ENCODE measurements around the gene ATP13A3. TPM values are rescaled to one million over a fixed set of nuclear protein-coding genes. Genes with fewer than 3 reads are reported as not detected.

The ATP13A3 gene
- total RNA-seq, 1 experiment from 2014 or later = 181 TPM

DNA sequence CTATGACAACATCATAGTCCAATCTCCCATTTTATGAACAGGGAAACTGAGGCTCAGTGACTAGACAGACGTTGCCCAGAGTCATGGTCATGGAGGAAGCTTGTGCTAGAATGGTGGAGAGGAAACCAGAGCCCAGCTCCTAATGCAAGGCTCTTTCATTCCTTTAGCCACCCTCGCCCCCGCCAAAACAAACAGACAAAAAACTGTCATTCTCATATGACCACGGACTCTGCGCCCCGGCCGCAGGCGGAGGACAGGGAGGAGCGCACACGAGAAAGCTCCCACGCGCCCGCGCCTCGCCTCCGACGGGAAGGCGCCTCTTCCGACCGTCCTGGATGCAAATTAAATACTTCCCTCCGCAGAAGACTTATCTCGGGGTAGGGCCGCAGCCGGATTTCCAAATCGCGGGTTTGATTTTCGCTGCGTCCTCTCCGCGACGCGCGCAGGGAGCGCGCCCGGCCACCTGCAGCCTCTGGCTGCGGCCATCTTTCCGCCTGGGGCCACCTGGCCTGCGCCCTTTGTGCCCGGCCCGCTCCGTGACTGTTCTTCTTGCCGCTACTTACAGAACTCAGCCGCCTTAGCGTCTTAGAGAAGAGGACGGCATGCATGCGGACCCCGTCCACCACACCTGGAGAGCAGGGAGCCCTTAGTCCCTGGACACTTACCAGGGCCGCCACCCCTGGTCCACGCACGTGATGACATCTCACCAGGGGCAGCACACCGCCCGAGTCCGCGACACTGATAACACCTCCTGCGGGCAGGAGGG, 670 bp upstream of the ATP13A3 start:
- peak overlapping the region; percentile 70 for H3K4me3 ChIP-seq (ENCODE audit: low read depth, low read length)
- H3K9me3 Mint-ChIP-seq (ENCODE audit: unreplicated experiment) = no peaks in the 10 kb centered on the region
- intact Hi-C loops (cut with micrococcal nuclease; ENCODE audit: unreplicated experiment) = loop anchor here (2.0 kb wide), 2 partner anchors 25 to 85 kb away; no protein-coding TSS in a partner anchor
- no peaks in the 10 kb centered on the region for H3K9me3 ChIP-seq
- H3K4me1 Mint-ChIP-seq (ENCODE audit: low read depth, unreplicated experiment) = peaks cover 32% of the 10 kb centered on the region
- H3K4me3 Mint-ChIP-seq (ENCODE audit: unreplicated experiment) = peak overlapping the region; percentile 70
- H3K27me3 Mint-ChIP-seq (ENCODE audit: insufficient read depth, unreplicated experiment) = no peaks in the 10 kb centered on the region
- peaks cover 30% of the 10 kb centered on the region for H3K4me1 ChIP-seq
- ChIA-PET CTCF (interaction anchor here (0.7 kb wide), 1 partner anchor 15 kb away, joined by 3 read pairs; no protein-coding TSS in a partner anchor), POLR2A (interaction anchor here (0.6 to 1.3 kb wide), 5 partner anchors 33 to 357 kb away, joined by 3 to 9 read pairs (median 4); no protein-coding TSS in a partner anchor)
- H3K36me3 Mint-ChIP-seq (ENCODE audit: insufficient read depth, unreplicated experiment) = peaks cover 49% of the 10 kb centered on the region
- no peaks in the 10 kb centered on the region; the same call in none of the 2 replicates for H3K36me3 ChIP-seq (ENCODE audit: control insufficient read depth, insufficient read depth, low read length)
- H3K27me3 ChIP-seq (replicated peaks; ENCODE audit: control insufficient read depth, insufficient read depth, low read length) = no peaks in the 10 kb centered on the region
- TF ChIP-seq, protein P1, sequence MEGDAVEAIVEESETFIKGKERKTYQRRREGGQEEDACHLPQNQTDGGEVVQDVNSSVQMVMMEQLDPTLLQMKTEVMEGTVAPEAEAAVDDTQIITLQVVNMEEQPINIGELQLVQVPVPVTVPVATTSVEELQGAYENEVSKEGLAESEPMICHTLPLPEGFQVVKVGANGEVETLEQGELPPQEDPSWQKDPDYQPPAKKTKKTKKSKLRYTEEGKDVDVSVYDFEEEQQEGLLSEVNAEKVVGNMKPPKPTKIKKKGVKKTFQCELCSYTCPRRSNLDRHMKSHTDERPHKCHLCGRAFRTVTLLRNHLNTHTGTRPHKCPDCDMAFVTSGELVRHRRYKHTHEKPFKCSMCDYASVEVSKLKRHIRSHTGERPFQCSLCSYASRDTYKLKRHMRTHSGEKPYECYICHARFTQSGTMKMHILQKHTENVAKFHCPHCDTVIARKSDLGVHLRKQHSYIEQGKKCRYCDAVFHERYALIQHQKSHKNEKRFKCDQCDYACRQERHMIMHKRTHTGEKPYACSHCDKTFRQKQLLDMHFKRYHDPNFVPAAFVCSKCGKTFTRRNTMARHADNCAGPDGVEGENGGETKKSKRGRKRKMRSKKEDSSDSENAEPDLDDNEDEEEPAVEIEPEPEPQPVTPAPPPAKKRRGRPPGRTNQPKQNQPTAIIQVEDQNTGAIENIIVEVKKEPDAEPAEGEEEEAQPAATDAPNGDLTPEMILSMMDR (IDR thresholded peaks at IDR 0.05; ENCODE audit: insufficient read depth in 1 of 2, low read depth in 1 of 2, low read length in 1 of 2, severe bottlenecking in 1 of 2, unreplicated experiment in 1 of 2) = no peak
- BruUV-seq (replicated peaks) = TSS peak; percentile 70
- H3K27ac Mint-ChIP-seq (ENCODE audit: unreplicated experiment) = peak overlapping the region; percentile 77
- peak; percentile 57 to 71 for DNase-seq

DNA sequence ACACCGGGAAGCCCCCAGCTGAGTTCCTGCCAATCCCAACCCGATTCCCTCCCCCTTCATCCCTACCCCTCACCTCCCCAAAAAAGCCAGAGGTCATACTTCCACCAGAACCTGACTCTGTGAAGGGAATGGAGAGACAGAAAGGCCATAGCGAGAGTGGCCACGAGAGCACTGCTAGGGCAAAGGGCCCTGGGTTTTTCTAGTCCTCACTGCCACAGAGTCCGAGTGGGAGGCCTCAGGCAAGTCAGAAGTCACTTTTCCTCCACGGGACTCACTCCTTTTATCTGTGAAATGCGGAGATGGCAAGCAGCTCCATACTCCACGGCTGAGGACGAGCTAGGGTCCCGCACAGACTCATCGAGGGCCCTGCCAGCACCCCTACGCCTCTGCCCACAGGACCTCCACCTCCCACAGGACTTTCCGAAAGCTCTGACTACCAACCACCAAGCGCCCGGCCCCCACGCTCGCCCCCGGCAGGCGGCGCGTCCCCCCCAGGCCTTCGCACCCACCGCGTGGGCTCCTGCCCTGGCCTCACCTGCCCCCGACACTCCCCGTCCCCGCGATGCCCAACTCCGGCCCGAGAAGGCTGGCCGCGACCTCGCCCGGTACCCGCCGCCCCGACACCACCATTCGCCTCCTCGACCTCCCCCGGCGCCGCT, 792 bp downstream of the ATP13A3 start:
- intact Hi-C loops (cut with micrococcal nuclease; ENCODE audit: unreplicated experiment) = loop anchor here (1.0 to 2.0 kb wide), 2 partner anchors 34 to 87 kb away; no protein-coding TSS in a partner anchor
- Mint-ChIP-seq H3K36me3 (ENCODE audit: insufficient read depth, unreplicated experiment) (peaks cover 56% of the 10 kb centered on the region), H3K27me3 (ENCODE audit: insufficient read depth, unreplicated experiment) (no peaks in the 10 kb centered on the region), H3K4me3 (ENCODE audit: unreplicated experiment) (peak overlapping the region; percentile 70), H3K9me3 (ENCODE audit: unreplicated experiment) (no peaks in the 10 kb centered on the region), H3K27ac (ENCODE audit: unreplicated experiment) (peak overlapping the region; percentile 77), H3K4me1 (ENCODE audit: low read depth, unreplicated experiment) (peaks cover 36% of the 10 kb centered on the region)
- peak in 1 of 2 experiments; percentile 53 for DNase-seq
- peak overlapping the region; percentile 70 for H3K4me3 ChIP-seq (ENCODE audit: low read depth, low read length)
- TF ChIP-seq, protein P1 (IDR thresholded peaks at IDR 0.05; ENCODE audit: insufficient read depth in 1 of 2, low read depth in 1 of 2, low read length in 1 of 2, severe bottlenecking in 1 of 2, unreplicated experiment in 1 of 2) = no peak
- ChIA-PET POLR2A (no interaction called here), CTCF (interaction anchor here (0.6 to 1.5 kb wide), 3 partner anchors 14 to 91 kb away, joined by 3 read pairs; no protein-coding TSS in a partner anchor)
- H3K9me3 ChIP-seq = no peaks in the 10 kb centered on the region
- no TSS peak for BruUV-seq (replicated peaks)
- no peaks in the 10 kb centered on the region for H3K27me3 ChIP-seq (replicated peaks; ENCODE audit: control insufficient read depth, insufficient read depth, low read length)
- peaks cover 44% of the 10 kb centered on the region for H3K4me1 ChIP-seq
- no peaks in the 10 kb centered on the region; the same call in none of the 2 replicates for H3K36me3 ChIP-seq (ENCODE audit: control insufficient read depth, insufficient read depth, low read length)

DNA sequence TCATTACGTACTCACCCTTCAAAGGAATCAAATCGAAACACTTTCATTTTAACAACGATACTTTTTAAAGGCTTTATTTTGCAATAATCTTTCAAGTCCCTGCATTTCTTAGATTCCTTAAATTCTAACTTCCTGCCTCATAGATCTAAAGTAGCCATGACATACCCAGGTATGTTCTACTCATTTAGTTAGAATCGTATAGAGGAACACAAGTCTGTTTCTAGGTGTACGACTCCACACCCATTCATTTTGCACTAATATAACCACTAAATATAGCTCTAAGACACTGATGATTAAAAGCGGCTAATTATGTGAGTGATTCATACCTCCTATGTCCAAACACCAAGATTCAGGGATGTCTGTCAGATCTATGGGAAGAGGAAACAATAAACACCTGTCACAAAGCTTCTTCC, 1.3 kb downstream of the ATP13A3 start:
- Mint-ChIP-seq H3K4me3 (ENCODE audit: unreplicated experiment) (peak overlapping the region; percentile 70), H3K27ac (ENCODE audit: unreplicated experiment) (peak overlapping the region; percentile 77), H3K36me3 (ENCODE audit: insufficient read depth, unreplicated experiment) (peaks cover 56% of the 10 kb centered on the region), H3K27me3 (ENCODE audit: insufficient read depth, unreplicated experiment) (no peaks in the 10 kb centered on the region), H3K4me1 (ENCODE audit: low read depth, unreplicated experiment) (peaks cover 36% of the 10 kb centered on the region), H3K9me3 (ENCODE audit: unreplicated experiment) (no peaks in the 10 kb centered on the region)
- Histone ChIP-seq H3K9me3 (no peaks in the 10 kb centered on the region), H3K36me3 (ENCODE audit: control insufficient read depth, insufficient read depth, low read length) (no peaks in the 10 kb centered on the region; the same call in none of the 2 replicates), H3K4me1 (peaks cover 50% of the 10 kb centered on the region), H3K27me3 (replicated peaks; ENCODE audit: control insufficient read depth, insufficient read depth, low read length) (no peaks in the 10 kb centered on the region), H3K4me3 (ENCODE audit: low read depth, low read length) (peak overlapping the region; percentile 70)
- no TSS peak for BruUV-seq (replicated peaks)
- DNase-seq = no peak
- TF ChIP-seq, protein P1 (IDR thresholded peaks at IDR 0.05; ENCODE audit: insufficient read depth in 1 of 2, low read depth in 1 of 2, low read length in 1 of 2, severe bottlenecking in 1 of 2, unreplicated experiment in 1 of 2) = no peak
- intact Hi-C loops (cut with micrococcal nuclease; ENCODE audit: unreplicated experiment) = loop anchor here (1.0 kb wide), 1 partner anchor 35 kb away; no protein-coding TSS in a partner anchor
- CTCF ChIA-PET = interaction anchor here (0.6 to 1.5 kb wide), 3 partner anchors 13 to 91 kb away, joined by 3 read pairs; no protein-coding TSS in a partner anchor
- POLR2A ChIA-PET = no interaction called here
